Cerebellar nuclear complex (tissue), 1 donor: ENCODE data around the gene RNF20.
"Not testable (repeated sequence)": the region's sequence is repeated elsewhere in the genome, so short reads cannot be mapped to it uniquely, and the experiment has no call there.

Source experiments
- DNase-seq, 2 experiments: peaks; one replicate each; lab custom pipeline; 2025; lab: John Stamatoyannopoulos, UW

RNF20 gene

DNA sequence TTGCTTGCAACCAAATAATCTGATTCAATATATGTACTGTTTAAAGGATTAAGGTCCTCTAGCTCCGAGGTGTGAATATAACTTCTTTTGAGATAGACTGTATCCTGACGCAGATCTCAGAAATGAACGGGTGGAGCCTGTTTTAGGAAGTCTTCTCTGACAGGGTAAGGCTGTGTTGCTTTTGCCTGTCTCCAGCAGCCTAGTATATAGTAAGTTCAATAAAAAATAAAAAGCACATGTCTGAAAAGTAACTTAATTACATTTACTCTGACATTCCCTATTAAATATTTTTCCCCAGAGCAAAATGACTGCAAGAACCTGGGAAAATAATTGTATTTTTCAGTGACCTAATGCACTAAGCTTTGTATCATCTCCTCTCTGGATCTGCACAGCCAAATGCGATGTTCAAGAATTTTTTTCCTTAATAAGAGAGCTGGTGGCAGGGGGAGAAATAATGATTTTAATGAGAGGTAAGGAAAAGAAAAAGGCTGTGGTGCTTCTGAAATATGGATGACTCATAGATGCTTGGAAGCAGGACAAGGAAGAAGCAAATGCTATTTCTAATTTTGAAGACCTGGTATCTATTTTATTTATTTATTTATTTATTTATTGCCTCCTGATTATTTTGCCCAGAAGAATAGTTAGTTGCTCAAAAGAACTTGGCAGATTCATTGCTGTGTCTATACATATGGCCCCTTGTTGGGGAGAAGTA, 53.8 kb downstream of the RNF20 start:
- no peak for DNase-seq

DNA sequence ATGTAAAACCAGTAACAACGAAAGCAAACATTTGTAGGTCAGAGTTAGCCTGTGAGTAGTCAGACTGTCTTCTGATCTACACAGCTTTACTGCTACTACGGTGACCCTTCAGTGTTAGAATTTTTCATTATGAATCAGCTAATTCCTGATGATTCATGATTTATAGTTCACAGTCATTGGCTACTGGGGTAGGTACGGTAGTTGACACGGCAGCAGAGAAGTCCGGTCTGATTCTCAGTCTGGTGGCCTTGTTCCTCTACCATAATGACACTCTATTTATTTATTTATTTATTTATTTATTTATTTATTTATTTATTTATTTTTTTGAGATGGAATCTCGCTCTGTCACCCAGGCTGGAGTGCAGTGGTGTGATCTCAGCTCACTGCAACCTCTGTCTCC, 56.4 kb downstream of the RNF20 start:
- not testable (repeated sequence) for DNase-seq

DNA sequence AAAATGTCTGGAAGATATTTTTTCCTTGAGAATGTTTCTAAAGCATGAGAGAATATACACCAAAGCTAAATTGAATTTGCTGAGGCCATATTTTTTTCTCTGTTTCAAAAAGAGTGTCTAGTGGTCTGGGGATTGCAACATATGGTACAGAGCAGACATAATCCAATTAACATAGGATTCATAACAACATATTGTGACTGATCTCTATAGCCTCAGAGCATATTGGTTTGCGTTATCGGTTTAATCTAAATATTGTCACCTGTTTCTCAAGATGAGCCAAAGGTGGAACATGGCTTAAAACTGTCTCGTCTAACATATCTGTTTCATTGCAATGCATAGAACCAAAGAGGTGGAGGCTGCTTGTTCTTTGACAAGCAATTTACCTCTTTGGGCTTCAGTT, 57.2 kb downstream of the RNF20 start:
- no peak for DNase-seq

DNA sequence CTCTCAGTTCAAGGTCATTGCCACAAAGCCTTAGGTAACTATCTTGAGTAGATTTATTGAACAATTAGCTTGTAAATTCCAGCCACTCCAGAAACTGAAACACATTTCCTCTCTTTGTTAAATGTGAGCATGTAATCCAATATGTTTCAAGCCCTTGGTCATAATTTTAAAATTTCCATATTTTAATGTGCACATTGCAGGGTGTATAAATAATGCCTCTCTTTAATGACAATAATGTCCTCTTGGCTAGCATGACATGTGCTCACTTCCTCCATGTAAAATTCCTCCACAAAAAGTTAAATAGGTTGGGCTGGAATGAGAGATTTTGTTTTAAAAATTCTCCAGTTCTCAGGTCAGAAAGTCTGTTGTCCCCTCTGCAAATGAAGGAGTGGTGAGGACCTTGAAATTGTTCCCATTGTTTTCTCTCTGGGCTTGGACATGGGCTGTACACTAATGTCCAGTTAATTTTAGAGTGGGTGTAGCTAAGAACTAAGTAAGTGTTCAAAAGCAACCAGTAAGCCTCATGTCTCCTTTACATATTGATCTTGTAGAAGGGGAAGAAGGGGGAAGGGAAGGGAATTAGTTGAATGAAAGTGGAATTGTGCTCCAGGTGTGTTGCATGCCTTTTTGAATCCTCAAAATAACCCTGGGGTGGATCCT, 58.3 kb downstream of the RNF20 start:
- DNase-seq = no peak

DNA sequence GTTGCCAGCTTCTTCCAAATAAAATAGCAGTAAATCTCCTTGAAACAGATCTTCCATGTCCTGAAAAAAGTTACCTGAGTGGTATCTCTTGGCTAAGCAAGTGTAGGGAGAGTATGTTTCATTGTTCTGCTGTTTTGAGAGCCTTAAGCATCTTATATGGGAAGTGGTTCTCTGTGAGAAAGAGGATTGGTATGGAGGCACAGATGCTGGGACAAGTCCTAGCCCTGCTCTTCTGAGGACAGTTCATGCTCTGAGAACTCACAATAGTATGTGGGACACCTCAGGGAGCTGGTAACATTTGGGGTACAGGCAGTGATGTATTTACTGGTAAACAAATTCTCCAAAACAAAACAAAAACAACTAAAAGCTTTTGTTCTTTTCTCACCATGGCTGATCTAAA, 59.1 kb downstream of the RNF20 start:
- DNase-seq = no peak

DNA sequence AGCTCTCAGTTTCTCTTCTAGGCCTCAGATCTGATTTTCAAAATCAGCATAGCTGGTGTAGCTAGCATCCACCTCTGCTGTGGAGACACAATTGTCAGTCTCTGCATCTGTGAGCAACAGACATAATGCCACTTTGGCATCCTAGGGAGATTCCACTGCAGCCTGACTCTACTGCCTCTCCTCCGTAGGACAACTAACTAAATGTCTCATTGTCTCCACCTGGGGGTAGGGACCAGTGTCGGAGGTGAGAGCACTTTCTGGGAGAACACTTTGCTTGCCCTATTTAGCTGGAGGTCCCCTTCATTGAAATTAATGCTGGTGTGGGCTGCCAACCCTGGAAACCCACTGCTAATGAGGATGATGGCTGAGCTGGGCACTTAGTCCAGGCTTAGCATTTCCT, 59.7 kb downstream of the RNF20 start:
- no peak for DNase-seq

DNA sequence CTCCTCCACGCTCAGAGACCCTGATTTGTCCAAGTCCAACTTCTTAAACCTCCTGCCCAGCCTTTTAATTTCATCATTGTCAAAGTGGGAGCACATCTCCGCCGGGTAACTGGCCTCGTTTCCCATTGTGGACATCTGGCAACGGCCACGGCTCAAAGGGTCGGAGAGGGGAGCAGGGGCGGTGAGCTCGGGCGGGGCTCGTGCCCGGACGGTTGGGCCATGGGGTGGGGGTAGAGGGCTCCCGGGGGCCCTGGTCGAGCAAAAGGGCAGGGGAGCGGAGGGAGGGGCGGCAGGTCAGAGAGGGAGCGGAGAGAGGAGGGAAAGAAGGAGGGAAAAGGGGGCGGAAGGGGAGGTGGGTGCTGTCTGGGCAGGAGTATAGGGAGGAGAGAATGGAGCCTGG, 61.1 kb downstream of the RNF20 start, which contains the start of gene PPP3R2:
PPP3R2 (minus strand) TSS at position 174 of the 400 bp plus-strand sequence; CDS start at position 126, 48 bp downstream.
- no peak for DNase-seq

DNA sequence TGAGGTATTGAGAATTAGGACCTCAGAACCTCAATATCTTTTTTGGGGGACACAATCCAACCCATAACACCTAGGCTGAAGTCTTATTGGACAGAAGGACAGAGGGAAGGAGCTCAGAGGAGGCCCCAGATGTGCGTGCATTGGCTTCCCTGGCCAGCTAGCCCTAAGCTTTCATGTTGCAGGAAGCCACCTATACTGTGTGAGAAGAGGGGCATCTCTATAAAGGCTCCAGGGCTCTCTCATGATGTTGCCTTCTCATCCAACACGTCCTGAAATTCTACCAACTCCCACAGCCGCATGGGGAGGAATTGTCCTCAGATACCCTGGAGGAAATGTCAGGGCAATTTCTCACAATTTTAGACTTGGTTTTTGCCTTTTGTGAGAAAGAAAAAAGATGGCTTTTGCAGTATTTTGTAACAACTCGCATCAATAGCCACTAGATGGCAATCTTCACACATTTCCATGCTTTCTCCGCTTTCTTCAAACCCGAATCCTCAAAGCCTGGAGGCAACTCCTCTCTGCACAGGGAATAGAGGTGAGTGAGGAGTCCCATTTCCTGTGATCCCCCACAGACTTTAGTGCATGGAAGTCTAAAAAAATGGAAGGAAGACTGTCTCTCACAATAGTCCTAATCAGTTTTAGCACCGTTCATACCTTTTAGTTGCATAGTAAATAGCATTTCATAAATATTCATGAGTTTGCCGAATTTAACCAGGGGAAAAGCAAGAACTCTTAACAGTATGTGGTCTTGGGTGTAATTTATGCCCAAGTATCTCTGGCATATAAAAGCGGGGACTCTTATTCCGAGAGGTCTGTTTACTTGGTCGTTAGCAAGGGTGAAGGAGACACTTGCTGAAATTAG, 68.5 kb downstream of the RNF20 start:
- DNase-seq = peak in 1 of 2 experiments; percentile 16

DNA sequence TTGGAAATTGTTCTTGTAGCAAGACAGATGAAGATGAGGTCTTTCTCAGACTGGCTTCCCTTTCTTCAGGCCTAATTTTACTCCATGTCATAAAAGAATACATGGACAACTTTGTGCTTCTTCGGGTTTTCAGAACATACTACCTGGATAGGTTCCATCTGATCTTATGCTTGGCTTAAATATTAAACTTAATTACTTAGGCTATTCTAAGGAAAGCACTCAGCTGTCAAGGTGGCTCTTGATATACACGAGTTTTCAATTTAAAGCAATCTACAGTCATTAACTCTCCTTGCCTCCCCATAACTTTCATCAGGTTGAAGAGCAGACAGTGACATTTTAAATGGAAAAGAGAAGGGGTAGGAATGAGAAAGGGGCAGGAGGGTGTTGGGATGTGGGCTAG, 70.6 kb downstream of the RNF20 start:
- DNase-seq = no peak

DNA sequence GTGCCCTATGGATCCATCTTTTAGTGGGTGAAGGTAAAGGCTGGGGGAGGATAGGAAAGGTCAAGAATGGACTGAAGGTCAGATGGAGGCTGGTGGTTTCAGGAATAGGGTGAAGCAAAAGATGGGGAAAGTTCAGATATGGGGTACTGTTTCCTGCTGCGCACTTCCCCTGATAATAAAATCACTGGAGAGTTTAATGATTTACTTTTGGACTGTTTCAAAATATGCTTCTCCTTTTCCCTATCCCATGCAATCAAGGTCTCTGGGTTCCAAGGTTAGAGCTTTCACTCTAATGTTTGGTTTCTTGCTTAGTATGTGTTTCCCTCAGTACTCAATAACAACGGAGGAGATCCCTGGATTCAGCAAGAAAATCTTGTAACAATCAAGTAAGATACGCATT, 71.9 kb downstream of the RNF20 start:
- no peak for DNase-seq
